Activated CD8-positive, alpha-beta T cell treated with anti-CD3 and anti-CD28 coated beads for 36 hours (primary cell): ENCODE data around the gene AOPEP. TPM values are rescaled to one million over a fixed set of nuclear protein-coding genes. Genes with fewer than 3 reads are reported as not detected.

Experiments
- ATAC-seq: fragments of 200-7000 bp; cut with Tn5 transposase; one replicate; pipeline ENCODE4 v1.10.0; 2021; ENCODE audit warnings: mild to moderate bottlenecking, moderate library complexity
- CTCF ChIA-PET: fragments of 350-600 bp; sonication (Branson Sonifier 250); formaldehyde crosslinking; loops from one replicate; lab custom pipeline; 2021; ENCODE audit warnings: antibody characterized with exemption; lab: Charles Lee
- POLR2A ChIA-PET: fragments of 350-600 bp; sonication (Branson Sonifier 250); formaldehyde crosslinking; loops from one replicate; lab custom pipeline; 2021; ENCODE audit warnings: antibody characterized with exemption; lab: Charles Lee
- DNase-seq: peaks from one replicate; pipeline ENCODE4 v3.0.0-alpha.2; 2020
- H3K27ac Mint-ChIP-seq: one replicate; pipeline ENCODE4 v1.8.0; 2021; ENCODE audit warnings: mild to moderate bottlenecking, mixed read lengths
- H3K27me3 Mint-ChIP-seq: one replicate; pipeline ENCODE4 v1.8.0; 2021; ENCODE audit warnings: mixed read lengths
- H3K36me3 Mint-ChIP-seq: one replicate; pipeline ENCODE4 v1.8.0; 2021; ENCODE audit warnings: low read depth, mixed read lengths
- H3K4me1 Mint-ChIP-seq: one replicate; pipeline ENCODE4 v1.8.0; 2021; ENCODE audit warnings: low read depth, mixed read lengths
- H3K4me3 Mint-ChIP-seq: one replicate; pipeline ENCODE4 v1.8.0; 2021; ENCODE audit warnings: mild to moderate bottlenecking, moderate library complexity, mixed read lengths
- H3K9me3 Mint-ChIP-seq: one replicate; pipeline ENCODE4 v1.8.0; 2021; ENCODE audit warnings: mixed read lengths
- intact Hi-C: fragments of 100-400 bp; cut with micrococcal nuclease; formaldehyde crosslinking; loops from one replicate; pipeline ENCODE4 v1.10.0; 2022
- total RNA-seq, 2 experiments: library from RNA; stranded (reverse); gene quantifications; one replicate each; pipeline ENCODE4 v1.2.3, GENCODE V29; 2021
- TF ChIP-seq, protein P1 (sequence below): fragments of 200-600 bp; IDR thresholded peaks from one replicate; pipeline ENCODE4 v1.8.0; 2022; ENCODE audit warnings: antibody characterized with exemption, mild to moderate bottlenecking

AOPEP gene
- total RNA-seq, 2 experiments from 2014 or later: 7.1 to 8.7 TPM

DNA sequence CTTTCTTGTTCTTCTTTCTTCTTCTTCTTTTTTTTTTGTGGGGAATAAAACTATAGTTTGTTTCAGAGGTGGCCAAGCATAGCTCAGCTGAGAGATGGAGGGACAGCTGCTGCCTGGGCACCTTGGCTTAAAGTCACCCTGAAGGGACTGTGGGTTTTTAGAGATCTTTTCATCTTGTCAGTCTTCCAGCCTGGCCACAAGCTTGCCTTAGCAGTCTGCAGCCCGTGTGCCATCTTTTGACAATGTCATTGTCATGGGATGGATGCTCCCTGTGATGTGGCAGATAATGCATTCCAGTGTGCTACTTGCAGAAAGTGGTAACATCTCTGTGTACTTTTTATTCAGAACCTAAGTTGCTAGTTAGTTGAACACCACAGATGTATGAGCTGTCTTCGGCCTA lies 310.2 kb downstream of the AOPEP start:
- ChIA-PET POLR2A (no interaction called here), CTCF (interaction anchor here (0.9 kb wide), 2 partner anchors 13 to 368 kb away, joined by 3 read pairs; no protein-coding TSS in a partner anchor)
- peaks cover 2% of the 10 kb centered on the region for H3K36me3 Mint-ChIP-seq
- no peaks in the 10 kb centered on the region for H3K9me3 Mint-ChIP-seq
- intact Hi-C loops: no loop called here
- H3K4me1 Mint-ChIP-seq: no peaks in the 10 kb centered on the region
- TF ChIP-seq, protein P1, sequence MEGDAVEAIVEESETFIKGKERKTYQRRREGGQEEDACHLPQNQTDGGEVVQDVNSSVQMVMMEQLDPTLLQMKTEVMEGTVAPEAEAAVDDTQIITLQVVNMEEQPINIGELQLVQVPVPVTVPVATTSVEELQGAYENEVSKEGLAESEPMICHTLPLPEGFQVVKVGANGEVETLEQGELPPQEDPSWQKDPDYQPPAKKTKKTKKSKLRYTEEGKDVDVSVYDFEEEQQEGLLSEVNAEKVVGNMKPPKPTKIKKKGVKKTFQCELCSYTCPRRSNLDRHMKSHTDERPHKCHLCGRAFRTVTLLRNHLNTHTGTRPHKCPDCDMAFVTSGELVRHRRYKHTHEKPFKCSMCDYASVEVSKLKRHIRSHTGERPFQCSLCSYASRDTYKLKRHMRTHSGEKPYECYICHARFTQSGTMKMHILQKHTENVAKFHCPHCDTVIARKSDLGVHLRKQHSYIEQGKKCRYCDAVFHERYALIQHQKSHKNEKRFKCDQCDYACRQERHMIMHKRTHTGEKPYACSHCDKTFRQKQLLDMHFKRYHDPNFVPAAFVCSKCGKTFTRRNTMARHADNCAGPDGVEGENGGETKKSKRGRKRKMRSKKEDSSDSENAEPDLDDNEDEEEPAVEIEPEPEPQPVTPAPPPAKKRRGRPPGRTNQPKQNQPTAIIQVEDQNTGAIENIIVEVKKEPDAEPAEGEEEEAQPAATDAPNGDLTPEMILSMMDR: no peak
- H3K4me3 Mint-ChIP-seq: no peak overlapping the region
- no peak overlapping the region for H3K27ac Mint-ChIP-seq
- no peaks in the 10 kb centered on the region for H3K27me3 Mint-ChIP-seq
- DNase-seq (no peak), ATAC-seq (no peak)

DNA sequence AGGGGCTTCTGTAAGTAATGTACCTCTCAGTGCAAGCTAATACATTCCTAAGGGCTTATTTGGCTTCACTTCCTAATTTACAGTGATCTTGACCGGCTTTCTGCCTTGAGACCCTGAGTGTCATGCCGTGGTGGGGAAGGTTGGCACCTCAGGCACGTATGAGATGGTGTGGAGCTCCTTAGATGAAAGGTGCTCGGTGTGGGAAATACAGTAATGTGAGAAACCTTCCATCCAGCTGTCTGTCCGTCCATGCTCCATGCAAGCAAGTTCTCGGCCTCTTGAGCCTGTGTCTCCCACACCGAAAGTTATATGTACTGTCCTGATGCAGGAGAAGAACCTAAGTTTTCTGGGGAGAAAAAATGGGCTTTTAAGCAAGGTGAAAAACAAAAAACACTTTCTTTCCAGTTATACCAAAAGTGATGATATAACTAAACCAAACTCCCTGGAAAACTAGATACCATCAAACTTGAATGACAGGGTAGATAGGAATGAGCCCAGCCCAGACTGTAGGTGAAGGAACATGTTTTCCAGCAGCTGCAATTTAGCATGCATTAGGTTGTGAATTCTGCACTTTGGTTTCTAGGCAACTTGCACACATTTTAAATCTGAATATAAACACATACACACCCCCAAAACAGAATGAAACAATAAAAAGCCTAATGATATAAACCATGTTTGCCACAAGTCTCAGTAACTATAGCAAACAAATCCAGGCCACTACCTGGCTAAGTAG lies 311.5 kb downstream of the AOPEP start:
- ATAC-seq: no peak
- DNase-seq: no peak
- CTCF ChIA-PET: interaction anchor here (0.9 kb wide), 1 partner anchor 11 kb away, joined by 3 read pairs; no protein-coding TSS in a partner anchor
- Mint-ChIP-seq H3K9me3 (no peaks in the 10 kb centered on the region), H3K36me3 (peaks cover 2% of the 10 kb centered on the region), H3K27me3 (no peaks in the 10 kb centered on the region), H3K4me1 (no peaks in the 10 kb centered on the region), H3K4me3 (no peak overlapping the region), H3K27ac (no peak overlapping the region)
- intact Hi-C loops: no loop called here
- POLR2A ChIA-PET: no interaction called here
- TF ChIP-seq, protein P1: no peak

DNA sequence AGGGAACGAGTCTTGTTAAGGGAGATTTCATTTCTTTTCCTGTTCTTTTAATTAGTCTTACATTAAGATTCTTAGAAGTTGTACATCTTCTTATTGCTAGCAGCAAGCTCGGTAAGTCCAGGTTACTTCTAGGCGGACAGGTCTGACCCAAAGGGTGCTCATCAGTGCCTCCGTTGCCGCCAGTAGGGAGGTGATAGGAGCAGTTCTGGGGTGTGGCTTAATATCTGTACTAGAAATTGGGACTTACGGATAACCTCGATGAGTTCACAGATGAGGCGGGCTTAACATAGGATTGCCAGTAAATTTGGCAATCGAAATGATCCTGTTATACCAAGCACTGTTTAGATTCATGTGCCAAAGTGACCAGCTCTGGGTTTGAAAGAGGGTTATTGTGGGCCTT lies 312.2 kb downstream of the AOPEP start:
- no peak for DNase-seq
- intact Hi-C loops: no loop called here
- no peak overlapping the region for H3K4me3 Mint-ChIP-seq
- no peaks in the 10 kb centered on the region for H3K9me3 Mint-ChIP-seq
- CTCF ChIA-PET: no interaction called here
- H3K36me3 Mint-ChIP-seq: peaks cover 2% of the 10 kb centered on the region
- POLR2A ChIA-PET: no interaction called here
- no peak overlapping the region for H3K27ac Mint-ChIP-seq
- TF ChIP-seq, protein P1: no peak
- no peak for ATAC-seq
- no peaks in the 10 kb centered on the region for H3K4me1 Mint-ChIP-seq
- no peaks in the 10 kb centered on the region for H3K27me3 Mint-ChIP-seq

DNA sequence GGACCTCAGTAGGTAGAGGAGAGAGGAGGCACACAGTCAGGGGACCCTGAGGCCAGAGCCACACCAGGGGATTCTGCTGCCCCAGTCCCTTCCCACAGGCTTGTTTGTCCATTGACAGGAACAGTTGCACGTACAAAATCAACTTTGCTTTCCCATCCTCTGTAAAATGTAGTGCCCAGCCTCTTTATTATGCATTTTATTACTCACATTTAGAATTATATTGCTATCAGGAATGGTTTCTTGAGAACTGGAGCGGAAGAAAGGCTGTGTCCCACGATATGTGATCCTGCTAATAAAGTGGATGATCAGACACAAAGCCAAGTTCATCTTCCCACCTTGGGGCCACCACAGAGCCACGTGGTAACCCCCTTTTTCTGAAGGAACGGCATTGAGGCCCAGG lies 313.6 kb downstream of the AOPEP start:
- ATAC-seq (no peak), DNase-seq (no peak)
- Mint-ChIP-seq H3K9me3 (no peaks in the 10 kb centered on the region), H3K4me3 (no peak overlapping the region), H3K27me3 (no peaks in the 10 kb centered on the region), H3K4me1 (no peaks in the 10 kb centered on the region), H3K27ac (no peak overlapping the region), H3K36me3 (no peaks in the 10 kb centered on the region)
- intact Hi-C loops: no loop called here
- TF ChIP-seq, protein P1: no peak
- POLR2A ChIA-PET: no interaction called here
- CTCF ChIA-PET: interaction anchor here (1.2 kb wide), 1 partner anchor 45 kb away, joined by 3 read pairs; no protein-coding TSS in a partner anchor

DNA sequence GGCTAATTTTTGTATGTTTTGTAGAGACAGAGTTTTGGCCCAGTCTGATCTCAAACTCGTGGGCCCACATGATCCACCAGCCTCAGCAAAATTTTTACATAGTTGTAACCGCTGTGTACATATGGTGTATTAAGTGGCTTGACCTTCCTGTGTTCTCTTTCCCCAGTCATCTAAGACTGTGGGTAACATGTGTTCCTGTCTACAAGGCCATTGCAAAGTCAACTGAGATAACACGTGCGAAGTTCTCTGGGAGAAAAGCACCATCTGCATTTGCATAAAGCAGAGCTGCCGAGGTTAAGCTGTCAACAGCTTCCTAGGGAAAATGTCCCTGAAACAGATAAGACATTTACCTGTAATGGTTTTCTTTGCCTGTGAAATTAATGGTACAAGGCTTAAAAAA lies 317.3 kb downstream of the AOPEP start:
- no peaks in the 10 kb centered on the region for H3K36me3 Mint-ChIP-seq
- intact Hi-C loops: no loop called here
- H3K4me1 Mint-ChIP-seq: peaks cover 8% of the 10 kb centered on the region
- CTCF ChIA-PET: interaction anchor here (0.9 kb wide), 1 partner anchor 9 kb away, joined by 3 read pairs; no protein-coding TSS in a partner anchor
- H3K4me3 Mint-ChIP-seq: no peak overlapping the region
- H3K9me3 Mint-ChIP-seq: no peaks in the 10 kb centered on the region
- TF ChIP-seq, protein P1: no peak
- no peak for ATAC-seq
- POLR2A ChIA-PET: interaction anchor here (1.3 kb wide), 1 partner anchor 40 kb away, joined by 3 read pairs; no protein-coding TSS in a partner anchor
- no peak for DNase-seq
- no peak overlapping the region for H3K27ac Mint-ChIP-seq
- H3K27me3 Mint-ChIP-seq: peaks cover 12% of the 10 kb centered on the region
